ENCODE measurements around the gene TSSC4.

The TSSC4 gene

GRCh38 chr11:2400762-2401435 lies 349 bp downstream of the TSSC4 start:
- Mint-ChIP-seq H3K9me3 (no peaks in the 10 kb centered on the region), H3K27ac (peak overlapping the region; percentile 93), H3K4me1 (peaks cover 20% of the 10 kb centered on the region), H3K27me3 (no peaks in the 10 kb centered on the region), H3K4me3 (peak overlapping the region; percentile 94), H3K36me3 (no peaks in the 10 kb centered on the region)

- H3K27me3 Mint-ChIP-seq = no peaks in the 10 kb centered on the region
- no peaks in the 10 kb centered on the region for H3K36me3 Mint-ChIP-seq
- peaks cover 20% of the 10 kb centered on the region for H3K4me1 Mint-ChIP-seq
- peak overlapping the region; percentile 76 for H3K27ac Mint-ChIP-seq
- H3K4me3 Mint-ChIP-seq = peak overlapping the region; percentile 94
- no peaks in the 10 kb centered on the region for H3K9me3 Mint-ChIP-seq
These were observed 960 bp downstream of the TSSC4 start for GRCh38 chr11:2401436-2401984.

GRCh38 chr11:2402106-2402505 lies 1.6 kb downstream of the TSSC4 start:
- Mint-ChIP-seq H3K36me3 (no peaks in the 10 kb centered on the region), H3K4me3 (peak overlapping the region; percentile 94), H3K9me3 (no peaks in the 10 kb centered on the region), H3K27ac (no peak overlapping the region), H3K27me3 (no peaks in the 10 kb centered on the region), H3K4me1 (peaks cover 20% of the 10 kb centered on the region)

- Mint-ChIP-seq H3K4me1 (peaks cover 20% of the 10 kb centered on the region), H3K27me3 (no peaks in the 10 kb centered on the region), H3K36me3 (no peaks in the 10 kb centered on the region), H3K27ac (no peak overlapping the region), H3K4me3 (peak overlapping the region; percentile 33), H3K9me3 (no peaks in the 10 kb centered on the region)
These were observed 2.5 kb downstream of the TSSC4 start for GRCh38 chr11:2402890-2403645.

GRCh38 chr11:2404735-2405196 lies 4.2 kb downstream of the TSSC4 start:
- no peaks in the 10 kb centered on the region for H3K36me3 Mint-ChIP-seq
- peaks cover 14% of the 10 kb centered on the region for H3K4me1 Mint-ChIP-seq
- no peak overlapping the region for H3K27ac Mint-ChIP-seq
- H3K9me3 Mint-ChIP-seq = no peaks in the 10 kb centered on the region
- H3K4me3 Mint-ChIP-seq = no peak overlapping the region
- no peaks in the 10 kb centered on the region for H3K27me3 Mint-ChIP-seq

- H3K36me3 Mint-ChIP-seq = no peaks in the 10 kb centered on the region
- no peaks in the 10 kb centered on the region for H3K27me3 Mint-ChIP-seq
- no peaks in the 10 kb centered on the region for H3K9me3 Mint-ChIP-seq
- peaks cover 7% of the 10 kb centered on the region for H3K4me1 Mint-ChIP-seq
- peak overlapping the region; percentile 52 for H3K27ac Mint-ChIP-seq
- no peak overlapping the region for H3K4me3 Mint-ChIP-seq
These were observed 5.9 kb downstream of the TSSC4 start for GRCh38 chr11:2406451-2406850.

- Mint-ChIP-seq H3K4me3 (no peak overlapping the region), H3K36me3 (no peaks in the 10 kb centered on the region), H3K4me1 (peaks cover 5% of the 10 kb centered on the region), H3K9me3 (no peaks in the 10 kb centered on the region), H3K27ac (no peak overlapping the region), H3K27me3 (no peaks in the 10 kb centered on the region)
These were observed 6.4 kb downstream of the TSSC4 start for GRCh38 chr11:2406878-2407410.

- no peaks in the 10 kb centered on the region for H3K4me1 Mint-ChIP-seq
- no peak overlapping the region for H3K27ac Mint-ChIP-seq
- H3K9me3 Mint-ChIP-seq = no peaks in the 10 kb centered on the region
- H3K4me3 Mint-ChIP-seq = no peak overlapping the region
- H3K27me3 Mint-ChIP-seq = no peaks in the 10 kb centered on the region
- H3K36me3 Mint-ChIP-seq = no peaks in the 10 kb centered on the region
These were observed 8.1 kb downstream of the TSSC4 start for GRCh38 chr11:2408671-2409070.

- H3K27ac Mint-ChIP-seq = no peak overlapping the region
- H3K36me3 Mint-ChIP-seq = no peaks in the 10 kb centered on the region
- no peak overlapping the region for H3K4me3 Mint-ChIP-seq
- H3K4me1 Mint-ChIP-seq = no peaks in the 10 kb centered on the region
- H3K9me3 Mint-ChIP-seq = no peaks in the 10 kb centered on the region
- H3K27me3 Mint-ChIP-seq = no peaks in the 10 kb centered on the region
These were observed 8.6 kb downstream of the TSSC4 start for GRCh38 chr11:2409126-2409525.

GRCh38 chr11:2409611-2410468 lies 9.3 kb downstream of the TSSC4 start:
- H3K4me3 Mint-ChIP-seq = no peak overlapping the region
- H3K4me1 Mint-ChIP-seq = no peaks in the 10 kb centered on the region
- no peak overlapping the region for H3K27ac Mint-ChIP-seq

GRCh38 chr11:2410616-2411015 lies 10.1 kb downstream of the TSSC4 start:
- Mint-ChIP-seq H3K36me3 (no peaks in the 10 kb centered on the region), H3K4me3 (no peak overlapping the region), H3K9me3 (no peaks in the 10 kb centered on the region), H3K27me3 (no peaks in the 10 kb centered on the region), H3K27ac (no peak overlapping the region), H3K4me1 (no peaks in the 10 kb centered on the region)

More at GRCh38 chr11:2409611-2410468, 9.3 kb downstream of the TSSC4 start:
- H3K36me3 Mint-ChIP-seq = no peaks in the 10 kb centered on the region
- no peaks in the 10 kb centered on the region for H3K9me3 Mint-ChIP-seq
- H3K27me3 Mint-ChIP-seq = no peaks in the 10 kb centered on the region

- Mint-ChIP-seq H3K4me3 (no peak overlapping the region), H3K4me1 (no peaks in the 10 kb centered on the region), H3K36me3 (no peaks in the 10 kb centered on the region), H3K27ac (no peak overlapping the region), H3K9me3 (no peaks in the 10 kb centered on the region), H3K27me3 (no peaks in the 10 kb centered on the region)
These were observed 11.1 kb downstream of the TSSC4 start for GRCh38 chr11:2411446-2412305.

GRCh38 chr11:2412323-2412722 lies 11.8 kb downstream of the TSSC4 start:
- no peaks in the 10 kb centered on the region for H3K27me3 Mint-ChIP-seq
- H3K9me3 Mint-ChIP-seq = no peaks in the 10 kb centered on the region
- no peak overlapping the region for H3K27ac Mint-ChIP-seq
- no peak overlapping the region for H3K4me3 Mint-ChIP-seq
- H3K4me1 Mint-ChIP-seq = no peaks in the 10 kb centered on the region
- no peaks in the 10 kb centered on the region for H3K36me3 Mint-ChIP-seq

GRCh38 chr11:2413742-2414579 lies 13.4 kb downstream of the TSSC4 start:
- Mint-ChIP-seq H3K9me3 (no peaks in the 10 kb centered on the region), H3K36me3 (no peaks in the 10 kb centered on the region), H3K4me1 (no peaks in the 10 kb centered on the region), H3K4me3 (no peak overlapping the region), H3K27ac (no peak overlapping the region), H3K27me3 (no peaks in the 10 kb centered on the region)
